SW480 (cell line): ENCODE results near the gene ATP8B4.
A peak's percentile ranks its signal among the peaks of the same experiment; 100 is the strongest.
"Not testable (repeated sequence)": the region's sequence is repeated elsewhere in the genome, so short reads cannot be mapped to it uniquely, and the experiment has no call there.

ENCODE experiments used
- DNase-seq: peaks from one replicate; pipeline ENCODE4 v3.0.0-alpha.2; 2016; ENCODE audit warnings: low spot score

Gene ATP8B4

GRCh38 chr15:50119063-50120040 is at the start of gene ATP8B4:
Gene ATP8B4 (minus strand): TSS chr15:50119233. CDS start chr15:50106966, 12,267 bp downstream.
- DNase-seq, result no peak

- no peak for DNase-seq
These were observed 49.3 kb upstream of the ATP8B4 start for GRCh38 chr15:50168379-50168778.

- no peak for DNase-seq
These were observed 48.1 kb upstream of the ATP8B4 start for GRCh38 chr15:50167110-50167509.

- DNase-seq, result no peak
These were observed 47.2 kb upstream of the ATP8B4 start for GRCh38 chr15:50166216-50166615.

GRCh38 chr15:50164458-50164857 is 45.4 kb upstream of the ATP8B4 start:
- DNase-seq, result no peak

- no peak for DNase-seq
These were observed 44.8 kb upstream of the ATP8B4 start for GRCh38 chr15:50163719-50164410.

GRCh38 chr15:50162969-50163718 is 44.1 kb upstream of the ATP8B4 start:
- peak; percentile 89 for DNase-seq

GRCh38 chr15:50158236-50158635 is 39.2 kb upstream of the ATP8B4 start:
- DNase-seq, result not testable (repeated sequence)

GRCh38 chr15:50151476-50151875 is 32.4 kb upstream of the ATP8B4 start:
- DNase-seq, result no peak

- DNase-seq, result no peak
These were observed 31.8 kb upstream of the ATP8B4 start for GRCh38 chr15:50150851-50151250.

- no peak for DNase-seq
These were observed 31.3 kb upstream of the ATP8B4 start for GRCh38 chr15:50150349-50150748.

GRCh38 chr15:50149090-50149489 is 30.1 kb upstream of the ATP8B4 start:
- no peak for DNase-seq

GRCh38 chr15:50148362-50148963 is 29.4 kb upstream of the ATP8B4 start:
- DNase-seq, result peak; percentile 39

- DNase-seq, result no peak
These were observed 27.6 kb upstream of the ATP8B4 start for GRCh38 chr15:50146632-50147031.

GRCh38 chr15:50145451-50145872 is 26.4 kb upstream of the ATP8B4 start:
- peak; percentile 63 for DNase-seq

GRCh38 chr15:50144341-50145120 is 25.5 kb upstream of the ATP8B4 start:
- no peak for DNase-seq

- no peak for DNase-seq
These were observed 24.3 kb upstream of the ATP8B4 start for GRCh38 chr15:50143255-50143860.

GRCh38 chr15:50141856-50142255 is 22.8 kb upstream of the ATP8B4 start:
- no peak for DNase-seq

- no peak for DNase-seq
These were observed 21.9 kb upstream of the ATP8B4 start for GRCh38 chr15:50140983-50141382.

GRCh38 chr15:50140098-50140497 is 21.1 kb upstream of the ATP8B4 start:
- DNase-seq, result no peak

GRCh38 chr15:50138391-50138790 is 19.4 kb upstream of the ATP8B4 start:
- DNase-seq, result no peak
